ENCODE data around the gene EMC6.

GRCh38 chr17:3657874-3658783 lies 10.5 kb upstream of the EMC6 start:
- TF ChIP-seq ZNF274 (IDR thresholded peaks at IDR 0.05; ENCODE audit: low read depth, low read length) (no peak), SUZ12 (IDR thresholded peaks at IDR 0.05; ENCODE audit: extremely low read depth, insufficient read depth, insufficient read length) (no peak), YY1 (IDR thresholded peaks at IDR 0.05; ENCODE audit: insufficient read depth, insufficient read length) (no peak)

Data from NT2/D1 (cell line).